Stimulated activated CD4-positive, alpha-beta T cell treated with anti-CD3 and anti-CD28 coated beads, Interleukin-2, amount 100 ng/mL, for 24 hours (primary cell): ENCODE measurements around the gene ALDH3A1.

Experiments used
- DNase-seq, 2 donors: peaks; one replicate each; pipeline ENCODE4 v3.0.0-alpha.2; 2020

The ALDH3A1 gene

GRCh38 chr17:19702217-19702641 lies 45.9 kb downstream of the ALDH3A1 start:
- no peak for DNase-seq
